Keratinocyte (primary cell): ENCODE measurements around the gene FHIT.

Source experiments
- CTCF ChIP-seq, 3 experiments: IDR thresholded peaks in 1 of 3; conservative IDR thresholded peaks in 1 of 3; optimal IDR thresholded peaks in 1 of 3; 2 replicates in 2 of 3; 3 replicates in 1 of 3; pipeline versions ENCODE3 to v1.5.1; 2011; ENCODE audit warnings: low read length in 3 of 3, mild to moderate bottlenecking in 3 of 3, moderate library complexity in 2 of 3, control low read depth in 1 of 3, inconsistent platforms in 1 of 3; ENCODE audit not compliant: insufficient read depth in 2 of 3; ENCODE audit errors: extremely low read depth in 1 of 3
- EZH2 ChIP-seq: IDR thresholded peaks from one replicate; pipeline ENCODE4 v1.6.1; 2012; ENCODE audit warnings: inconsistent platforms, mild to moderate bottlenecking, low read length, moderate library complexity

- TF ChIP-seq CTCF (optimal IDR thresholded peaks at IDR 0.05 in 1 of 3, IDR thresholded peaks at IDR 0.05 in 1 of 3, conservative IDR thresholded peaks at IDR 0.05 in 1 of 3; ENCODE audit: extremely low read depth in 1 of 3, insufficient read depth in 2 of 3, low read length in 3 of 3) (no peak), EZH2 (no peak)
Observed at GRCh38 chr3:60001369-60001768, 1249.9 kb downstream of the FHIT start.
